HuH-7 (cell line): ENCODE data around the gene AK8.

Source experiments
- DNase-seq: peaks from one replicate; pipeline ENCODE4 v3.0.0; 2011; ENCODE audit warnings: low spot score

AK8 gene

DNA sequence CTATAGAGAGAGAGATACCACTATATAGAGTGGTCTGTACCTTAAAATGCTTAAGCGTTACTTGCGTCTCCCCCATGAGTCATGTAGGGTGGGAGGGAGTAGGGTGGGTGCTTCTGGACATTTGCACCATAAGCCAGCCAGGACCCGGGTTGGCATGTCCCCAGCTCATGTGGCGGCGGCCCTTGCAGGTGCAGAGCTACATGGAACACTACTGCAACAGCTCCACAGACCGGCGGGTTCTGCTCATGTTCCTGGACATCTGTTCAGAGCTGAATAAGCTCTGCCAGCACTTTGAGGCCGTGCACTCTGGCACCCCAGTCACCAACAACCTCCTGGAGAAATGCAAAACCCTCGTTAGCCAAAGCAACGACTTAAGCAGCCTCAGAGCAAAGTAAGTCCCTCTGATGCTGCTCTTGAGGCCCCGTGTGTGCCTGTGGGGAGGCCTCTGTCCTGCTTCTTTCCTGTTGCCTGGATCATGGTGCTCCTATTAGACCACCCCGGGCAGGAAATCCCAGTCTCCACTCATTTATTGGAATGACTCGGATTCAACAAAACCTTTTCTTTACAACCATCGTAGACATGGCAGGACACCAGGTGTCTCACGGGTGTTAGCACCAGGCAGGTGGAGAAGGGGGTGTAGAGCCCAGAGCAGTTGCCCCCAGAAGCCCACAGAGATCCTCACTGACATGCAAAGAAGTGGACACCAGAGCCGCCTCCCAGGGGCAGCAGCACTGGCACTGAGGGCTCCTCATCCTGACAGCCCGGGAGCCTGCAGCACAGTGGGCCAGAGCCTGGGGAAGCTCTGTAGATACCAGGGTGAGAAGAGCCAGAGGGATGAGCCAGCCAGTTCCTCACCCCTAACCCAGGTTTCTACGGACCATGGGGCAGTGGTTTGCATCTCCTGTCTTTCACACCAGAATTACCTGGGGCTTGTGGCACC lies 9.4 kb upstream of the AK8 start:
- DNase-seq, result no peak

- no peak for DNase-seq
Observed at GRCh38 chr9:132886334-132886725, 8.2 kb upstream of the AK8 start.

DNA sequence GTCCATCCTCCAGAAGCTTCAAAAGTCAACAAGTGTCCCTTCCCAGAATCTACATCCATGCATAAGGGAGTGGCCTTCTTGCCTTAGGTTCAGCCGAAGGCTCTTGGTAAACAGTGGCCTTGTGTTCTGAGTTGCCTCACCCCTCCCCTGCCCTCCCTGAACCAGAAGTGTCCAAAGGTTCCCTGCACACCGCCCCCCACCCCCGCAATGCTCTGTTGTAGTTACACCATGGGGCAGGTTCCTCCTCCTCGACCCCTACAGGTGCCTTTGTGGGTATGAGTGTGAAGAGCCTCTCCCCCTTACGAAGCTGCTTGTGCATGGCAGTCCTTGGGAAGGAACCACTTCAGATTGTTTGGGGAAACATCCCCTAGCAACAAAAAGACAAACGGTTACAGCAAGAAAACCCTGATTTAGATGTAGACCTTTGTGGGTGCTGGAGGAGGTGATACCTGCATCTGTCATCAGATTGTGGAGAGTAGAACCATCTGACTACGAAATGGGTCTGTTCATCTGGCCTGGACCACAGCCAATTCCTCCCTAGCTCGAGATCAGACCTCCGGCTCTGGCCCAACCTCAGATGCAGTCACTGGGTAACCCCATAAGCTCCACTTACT lies 7.7 kb upstream of the AK8 start:
- no peak for DNase-seq

DNA sequence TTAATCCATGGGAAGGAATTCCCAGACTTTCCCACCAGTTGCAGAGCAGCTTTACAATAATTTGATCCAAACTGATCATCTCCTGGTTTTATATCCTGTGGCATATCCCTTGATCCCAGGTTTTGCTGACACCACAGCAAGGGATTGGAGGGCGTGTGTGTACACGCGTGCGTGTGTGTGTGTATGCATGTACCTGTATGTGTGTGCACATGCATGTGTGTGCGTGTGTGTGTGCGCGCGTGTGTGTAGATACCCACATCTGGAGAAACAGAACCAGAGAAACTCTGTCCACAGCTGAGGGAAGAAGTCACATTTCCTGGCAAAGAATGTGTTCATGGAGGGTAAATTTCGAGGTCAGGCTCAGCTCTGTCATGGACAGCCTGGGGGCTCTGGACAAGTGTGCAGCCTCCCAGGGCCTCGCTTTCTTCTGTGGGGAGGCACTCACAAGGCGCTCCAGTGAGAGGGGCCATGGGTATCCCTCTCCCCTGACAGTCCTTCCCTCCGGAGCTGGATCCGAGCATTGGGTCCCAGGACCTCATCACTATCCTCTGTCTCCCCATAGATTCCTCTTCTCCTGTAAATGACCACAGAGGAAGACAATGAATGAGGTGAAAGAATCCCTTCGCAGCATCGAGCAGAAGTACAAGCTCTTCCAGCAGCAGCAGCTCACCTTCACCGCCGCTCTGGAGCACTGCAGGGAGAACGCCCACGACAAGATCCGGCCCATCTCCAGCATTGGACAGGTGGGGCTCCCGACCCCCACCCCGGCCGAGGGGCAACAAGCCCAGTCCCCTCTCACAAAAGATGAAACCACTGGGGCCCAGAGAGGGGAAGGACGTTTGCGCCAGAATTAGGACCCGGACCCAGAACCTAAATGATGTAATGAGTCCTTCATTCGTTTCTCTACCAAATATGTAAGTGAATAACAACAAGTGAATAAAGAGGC lies 5.5 kb upstream of the AK8 start:
- DNase-seq, result no peak

- no peak for DNase-seq
Observed at GRCh38 chr9:132882616-132883015, 4.5 kb upstream of the AK8 start.

DNA sequence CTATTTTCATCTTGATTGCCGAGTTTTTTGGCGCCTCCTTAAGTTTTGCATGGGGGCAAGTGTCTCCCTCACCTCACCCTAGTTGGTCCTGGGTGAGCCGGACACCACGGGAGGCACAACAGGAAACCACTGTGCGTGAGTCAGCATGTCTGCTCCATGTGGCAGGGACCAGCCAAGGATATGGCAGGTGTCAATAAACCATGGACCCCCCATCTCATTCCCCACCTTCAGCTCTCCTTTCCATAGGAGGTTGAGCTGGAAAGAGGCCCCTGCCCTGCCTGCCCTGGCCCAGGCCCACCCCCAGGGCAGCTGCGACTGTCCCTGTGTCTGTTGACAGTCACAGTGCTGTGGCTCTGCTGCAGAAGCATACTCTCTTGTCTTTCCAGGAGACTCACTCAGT lies 3.7 kb upstream of the AK8 start:
- DNase-seq, result no peak

GRCh38 chr9:132880324-132880661 lies 2.2 kb upstream of the AK8 start:
- DNase-seq, result no peak

- no peak for DNase-seq
Observed at GRCh38 chr9:132879457-132880323, 1.6 kb upstream of the AK8 start.

DNA sequence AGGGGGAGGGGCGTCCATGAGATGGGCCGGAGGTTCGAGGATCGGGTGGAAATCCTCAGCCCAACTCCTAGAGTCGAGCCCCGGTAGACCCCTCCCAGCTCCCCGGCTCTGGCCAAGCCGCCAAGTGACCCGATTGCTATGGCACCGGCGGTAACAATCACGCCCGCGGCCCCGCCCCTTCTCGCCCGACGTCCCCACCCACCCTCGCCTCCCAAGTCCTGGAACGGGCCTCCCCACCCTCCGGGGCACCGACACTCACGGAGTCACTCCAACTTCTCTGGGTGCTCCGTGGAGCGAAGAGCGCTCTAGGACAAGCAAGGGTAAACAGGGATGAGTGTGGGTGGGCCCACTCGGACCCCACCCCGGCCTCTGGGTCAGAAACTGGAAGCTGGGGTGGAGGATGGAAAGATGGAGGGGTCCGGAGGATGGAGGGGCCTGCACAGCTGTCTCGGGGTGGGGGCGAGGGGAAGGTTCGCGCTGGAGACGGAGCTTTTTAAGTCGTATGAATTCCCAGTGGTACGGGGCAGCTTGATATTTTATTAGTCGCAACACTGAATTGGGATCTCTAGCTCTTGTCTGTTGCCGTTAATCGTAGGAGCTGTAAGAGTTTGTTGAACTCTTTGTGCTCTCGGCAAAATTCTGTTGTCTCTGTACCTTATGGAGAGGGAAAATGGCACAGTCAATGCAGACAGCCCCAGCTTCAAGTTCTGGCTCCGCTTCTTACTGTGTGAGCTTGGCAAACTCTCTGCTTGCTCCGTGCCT lies 792 bp upstream of the AK8 start, which contains the start of gene SPACA9:
Gene SPACA9 (plus strand): TSS at position 204 of the 762 bp plus-strand sequence. CDS start 5,050 bp downstream, outside the sequence.
- DNase-seq, result peak; percentile 72

DNA sequence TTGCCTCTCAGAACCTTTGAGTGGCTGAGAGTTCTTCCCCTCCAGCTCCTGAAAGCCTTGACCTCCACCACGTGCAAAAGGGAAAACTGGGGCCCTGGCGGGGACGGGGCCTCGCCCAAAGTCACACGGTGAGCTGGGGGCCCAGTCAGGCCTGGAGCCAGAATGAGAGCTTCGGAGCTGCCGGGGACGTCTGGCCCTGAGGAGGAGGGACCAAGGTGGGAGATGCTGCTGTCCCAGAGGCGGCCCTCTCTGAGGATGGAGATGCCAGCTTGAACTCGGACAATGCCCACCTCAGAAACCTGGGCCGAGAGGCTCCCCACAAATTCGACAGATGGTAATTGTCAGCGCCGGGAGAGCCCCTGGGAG lies 643 bp downstream of the AK8 start:
- no peak for DNase-seq

DNA sequence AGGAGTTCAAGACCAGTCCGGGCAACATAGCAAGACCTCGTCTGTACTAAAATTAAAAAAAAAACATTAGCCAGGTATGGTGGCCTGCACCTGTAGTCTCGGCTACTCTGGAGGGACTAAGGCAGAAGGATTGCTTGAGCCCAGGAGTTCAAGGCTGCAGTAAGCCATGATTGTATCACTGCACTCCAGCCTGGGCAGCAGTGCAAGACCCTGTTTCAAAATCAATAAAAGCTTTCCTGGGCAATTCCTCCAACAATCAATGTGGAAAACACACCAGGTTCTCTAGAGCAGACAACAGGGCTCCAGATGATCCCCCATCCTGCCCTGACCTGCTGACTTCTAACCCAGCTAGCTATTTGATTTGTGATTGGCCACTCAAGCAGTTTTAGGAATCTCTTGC lies 1.2 kb downstream of the AK8 start:
- no peak for DNase-seq

- DNase-seq, result no peak
Observed at GRCh38 chr9:132875159-132875558, 2.9 kb downstream of the AK8 start.

GRCh38 chr9:132873403-132873802 lies 4.7 kb downstream of the AK8 start:
- no peak for DNase-seq

DNA sequence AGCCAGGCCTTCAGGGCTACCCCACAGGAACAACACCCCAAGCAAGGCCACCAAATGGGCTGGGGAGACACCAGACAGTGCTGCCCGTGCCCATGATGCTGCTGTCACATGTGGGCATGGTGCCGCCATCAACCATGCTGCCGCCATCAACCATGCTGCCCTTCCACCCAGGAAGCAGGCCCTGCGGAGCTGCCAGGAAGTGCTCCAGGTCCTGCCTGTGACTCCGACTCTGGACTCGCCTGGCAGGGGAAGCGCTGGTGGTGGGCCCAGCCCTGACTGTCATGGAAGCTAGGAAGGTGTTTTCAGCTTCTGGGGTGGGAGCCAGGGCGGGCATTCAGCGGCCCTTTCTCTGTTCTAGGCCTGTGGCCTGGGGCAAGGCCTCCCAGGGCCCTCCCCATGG lies 8.8 kb downstream of the AK8 start:
- DNase-seq, result no peak

GRCh38 chr9:132866898-132867297 lies 11.2 kb downstream of the AK8 start:
- DNase-seq, result no peak

- no peak for DNase-seq
Observed at GRCh38 chr9:132864691-132865090, 13.4 kb downstream of the AK8 start.

DNA sequence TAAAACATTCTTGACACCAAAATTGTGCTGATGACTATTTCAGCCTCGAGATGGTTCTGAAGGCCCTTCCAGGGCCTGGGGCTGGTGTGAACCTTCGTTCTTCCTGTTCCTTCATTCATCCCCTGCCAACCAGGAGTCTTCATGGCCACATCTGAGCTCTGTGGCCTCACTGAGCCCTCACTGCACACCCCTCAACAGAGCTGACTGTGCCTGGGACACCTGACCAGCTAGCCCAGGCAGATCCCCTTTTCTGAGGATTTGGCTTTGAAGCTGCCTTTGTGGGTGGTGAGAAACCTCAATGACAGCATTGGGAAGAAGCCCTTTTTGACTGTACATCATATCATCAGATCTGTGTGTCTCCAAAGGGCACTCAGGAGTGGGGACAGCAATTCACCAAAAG lies 13.8 kb downstream of the AK8 start:
- no peak for DNase-seq

GRCh38 chr9:132863096-132863495 lies 15.0 kb downstream of the AK8 start:
- DNase-seq, result no peak

DNA sequence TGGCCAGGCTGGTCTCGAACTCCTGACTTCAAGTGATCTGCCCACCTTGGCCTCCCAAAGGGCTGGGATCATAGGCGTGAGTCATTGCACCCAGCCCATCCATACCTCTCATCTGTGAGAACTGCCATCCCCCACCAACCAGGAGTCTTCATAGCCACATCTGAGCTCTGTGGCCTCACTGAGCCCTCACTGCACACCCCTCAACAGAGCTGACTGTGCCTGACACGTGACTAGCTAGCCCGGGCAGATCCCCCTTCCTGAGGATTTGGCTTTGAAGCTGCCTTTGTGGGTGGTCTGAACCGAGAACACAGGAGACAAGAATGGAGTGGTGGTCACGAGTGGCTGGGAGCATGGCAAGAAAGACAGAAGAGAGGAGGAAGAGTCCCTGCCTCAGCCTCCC lies 15.6 kb downstream of the AK8 start:
- DNase-seq, result no peak

DNA sequence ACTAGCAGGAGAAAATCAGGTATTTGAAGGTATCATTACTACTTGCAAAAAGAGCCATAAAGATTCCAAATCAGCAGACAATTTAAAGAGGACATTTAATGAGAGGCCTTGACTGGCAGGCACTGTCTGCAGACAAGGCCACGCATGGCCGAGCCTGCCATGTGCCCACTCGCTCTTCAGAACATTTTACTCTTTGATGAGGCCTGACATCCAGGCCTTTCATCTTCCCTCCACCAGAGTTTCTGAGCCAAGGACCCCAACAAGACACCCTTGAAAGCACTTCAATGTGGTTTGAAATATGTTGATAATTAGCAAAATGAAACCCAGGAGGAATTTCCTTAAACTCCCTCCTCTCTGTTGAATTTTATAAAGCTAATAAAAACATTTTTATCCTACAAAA lies 16.4 kb downstream of the AK8 start:
- DNase-seq, result no peak

DNA sequence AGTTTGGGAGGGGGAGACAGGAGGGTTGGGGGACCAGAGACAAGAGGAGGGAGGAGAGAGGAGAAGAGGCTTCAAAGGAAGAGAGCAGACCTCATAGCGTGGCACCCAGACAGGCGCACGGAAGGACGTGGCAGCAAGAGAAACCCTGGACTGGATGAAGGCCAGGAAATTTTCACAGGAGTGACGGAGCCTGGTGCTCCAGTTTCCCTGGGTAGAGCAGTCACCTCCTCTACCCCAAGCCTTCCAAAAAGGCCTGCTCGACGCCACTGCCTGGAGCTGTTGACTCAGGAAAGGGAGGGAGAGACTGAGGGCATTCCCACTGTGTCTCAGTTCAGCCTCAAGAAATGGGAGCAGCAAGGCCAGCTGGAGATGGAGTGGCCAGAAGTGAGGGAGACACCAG lies 19.3 kb downstream of the AK8 start:
- DNase-seq, result no peak
